GM18502 (cell line): ENCODE results near the gene PLAAT2.

Experiments
- ATAC-seq: cut with Tn5 transposase; IDR thresholded peaks from one replicate; pipeline ENCODE4 v1.9.1; 2021; ENCODE audit warnings: mild to moderate bottlenecking; ENCODE audit not compliant: unreplicated experiment, poor library complexity

PLAAT2 gene

DNA sequence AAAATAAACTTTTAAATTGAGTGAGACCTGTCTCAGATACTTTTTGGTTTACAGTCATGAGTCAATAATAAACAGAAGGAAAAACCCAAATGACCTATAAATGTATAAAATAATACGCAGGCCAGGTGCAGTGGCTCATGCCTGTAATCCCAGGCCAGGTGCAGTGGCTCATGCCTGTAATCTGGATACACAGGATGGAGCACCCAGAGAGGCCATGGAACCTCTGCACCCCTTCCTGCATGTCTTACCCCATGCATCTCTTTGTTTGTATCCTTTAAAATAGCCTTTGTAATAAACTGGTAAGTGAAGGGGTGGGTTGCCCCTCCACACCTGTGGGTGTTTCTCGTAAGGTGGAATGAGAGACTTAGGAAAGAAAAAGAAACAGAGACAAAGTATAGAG lies 35.5 kb downstream of the PLAAT2 start:
- no peak for ATAC-seq

DNA sequence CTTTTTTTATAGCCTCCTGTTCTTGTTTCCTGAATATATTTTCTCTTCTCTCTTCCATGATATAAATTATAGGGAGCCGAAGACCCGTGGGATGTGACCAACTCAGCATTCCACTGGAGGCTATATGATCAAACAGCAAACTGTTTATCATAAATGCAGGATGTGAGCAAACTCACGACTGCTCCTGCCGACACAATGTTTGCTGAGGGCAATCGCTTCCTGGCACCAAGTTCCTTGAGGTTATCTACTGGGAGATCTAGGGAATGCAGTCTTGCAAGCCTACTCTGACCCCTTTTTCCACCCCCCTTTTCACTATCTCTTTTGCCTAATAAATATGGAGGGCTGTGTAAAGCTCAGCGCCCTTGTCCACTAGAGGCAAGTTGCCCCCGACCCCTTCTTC lies 40.0 kb downstream of the PLAAT2 start:
- no peak for ATAC-seq

DNA sequence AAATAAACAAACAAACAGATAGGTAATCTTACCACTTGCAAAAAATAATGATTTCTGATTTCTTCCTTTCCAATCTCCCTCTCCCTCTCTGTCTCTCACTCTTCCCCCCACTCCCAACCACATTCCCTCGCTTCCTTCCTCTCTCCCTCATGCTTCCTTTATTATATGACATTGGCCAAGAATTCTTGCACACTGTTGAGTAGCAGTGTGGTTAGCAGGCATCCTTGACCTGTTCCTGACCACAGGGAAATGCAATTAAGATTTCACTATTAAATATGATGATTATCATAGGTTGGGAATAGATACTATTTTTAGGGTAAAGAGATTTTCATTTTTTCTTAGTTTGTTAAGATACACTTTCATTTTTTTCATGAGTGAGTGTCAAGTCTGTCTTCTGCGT lies 41.3 kb downstream of the PLAAT2 start:
- ATAC-seq: no peak

DNA sequence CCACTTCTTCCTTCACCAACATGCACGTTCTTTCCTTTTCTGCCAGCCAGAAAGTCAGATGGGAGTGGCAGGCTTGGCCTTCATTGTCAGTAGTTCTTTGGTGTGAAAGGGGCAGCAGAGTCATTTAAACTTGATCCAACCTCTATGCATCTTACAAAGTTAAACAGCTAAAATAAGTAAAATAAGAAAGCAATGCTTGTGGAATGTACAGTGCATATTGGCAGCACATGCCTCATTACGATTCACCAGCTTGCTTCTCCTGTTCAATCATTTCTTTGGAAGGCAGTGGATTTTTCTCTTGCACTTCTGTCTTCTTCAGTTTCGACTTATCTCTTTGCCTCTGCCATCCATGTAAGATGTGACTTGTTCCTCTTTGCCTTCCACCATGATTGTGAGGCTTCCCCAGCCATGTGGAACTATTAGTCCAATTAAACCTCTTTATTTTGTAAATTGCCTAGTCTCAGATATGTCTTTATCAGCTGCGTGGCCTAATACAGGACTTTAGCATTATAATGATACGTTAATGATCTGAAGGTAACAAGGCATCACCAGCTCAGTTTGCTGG lies 42.5 kb downstream of the PLAAT2 start:
- no peak for ATAC-seq

DNA sequence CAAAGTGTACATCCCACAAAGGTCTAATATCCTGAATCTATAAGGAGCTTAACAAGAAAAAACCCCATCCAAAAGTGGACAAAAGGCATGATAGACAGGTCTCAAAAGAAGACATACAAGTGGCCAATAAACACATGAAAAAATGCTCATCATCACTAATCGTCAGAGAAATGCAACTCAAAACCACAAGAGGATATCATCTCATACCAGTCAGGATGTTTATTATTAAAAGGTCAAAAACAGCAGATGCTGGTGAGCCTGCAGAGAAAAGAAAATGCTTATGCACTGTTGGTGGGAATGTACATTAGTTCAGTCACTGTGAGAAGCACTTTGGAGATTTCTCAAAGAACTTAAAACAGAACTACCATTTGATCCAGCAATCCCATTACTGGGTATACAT lies 44.6 kb downstream of the PLAAT2 start:
- ATAC-seq: no peak

DNA sequence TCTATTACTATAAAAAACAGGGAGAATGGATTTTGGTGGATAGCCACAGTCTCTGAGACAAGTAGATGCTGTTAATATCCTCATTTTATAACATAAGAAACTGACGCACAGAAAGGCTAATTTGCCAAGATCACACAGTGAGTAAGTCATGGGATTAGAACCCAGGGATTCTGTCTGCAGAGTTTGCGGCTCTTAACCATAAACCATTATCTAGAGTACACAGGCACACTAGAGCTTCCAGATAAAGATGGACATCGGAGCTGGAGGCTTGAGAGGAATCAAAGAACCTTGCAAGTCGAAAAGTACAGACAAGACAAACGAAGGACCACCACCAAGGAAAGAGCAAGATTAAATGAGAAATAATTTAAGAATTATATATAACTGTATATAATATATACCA lies 46.0 kb downstream of the PLAAT2 start:
- ATAC-seq: no peak

DNA sequence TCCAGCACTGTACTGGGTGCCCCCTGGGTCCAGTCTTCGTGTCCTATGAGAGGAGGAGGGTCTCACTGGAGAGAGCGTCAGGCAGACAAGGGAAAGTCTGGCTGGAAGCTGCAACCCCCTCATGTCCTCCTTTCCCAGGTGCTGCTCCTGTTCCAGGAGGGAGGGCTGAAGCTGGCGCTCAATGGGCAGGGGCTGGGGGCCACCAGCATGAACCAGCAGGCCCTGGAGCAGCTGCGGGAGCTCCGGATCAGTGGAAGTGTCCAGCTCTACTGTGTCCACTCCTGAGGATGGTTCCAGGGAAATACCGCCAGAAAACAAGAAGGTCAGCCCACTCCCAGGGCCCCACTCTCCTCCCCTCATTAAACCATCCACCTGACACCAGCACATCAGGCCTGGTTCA lies 47.1 kb downstream of the PLAAT2 start:
- ATAC-seq: no peak

DNA sequence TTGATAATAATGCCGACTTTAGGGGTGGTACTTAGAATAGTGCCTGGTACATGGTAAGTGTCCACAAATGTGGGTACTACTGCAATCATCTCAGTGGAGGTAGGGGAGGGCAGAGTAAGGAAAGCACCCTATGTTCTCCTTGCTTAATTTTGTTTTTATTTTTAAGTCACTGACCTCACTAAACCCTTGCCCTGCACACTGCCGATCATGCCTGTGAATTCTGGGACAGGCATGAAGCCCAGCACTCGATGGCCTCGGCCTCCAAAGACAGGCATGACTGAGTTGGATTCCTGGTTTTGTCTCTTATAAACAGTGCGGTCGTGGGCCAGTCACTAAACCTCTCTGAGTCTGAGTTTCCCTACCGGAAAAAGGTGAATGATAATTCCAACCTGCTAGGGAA lies 50.4 kb downstream of the PLAAT2 start:
- ATAC-seq: no peak

DNA sequence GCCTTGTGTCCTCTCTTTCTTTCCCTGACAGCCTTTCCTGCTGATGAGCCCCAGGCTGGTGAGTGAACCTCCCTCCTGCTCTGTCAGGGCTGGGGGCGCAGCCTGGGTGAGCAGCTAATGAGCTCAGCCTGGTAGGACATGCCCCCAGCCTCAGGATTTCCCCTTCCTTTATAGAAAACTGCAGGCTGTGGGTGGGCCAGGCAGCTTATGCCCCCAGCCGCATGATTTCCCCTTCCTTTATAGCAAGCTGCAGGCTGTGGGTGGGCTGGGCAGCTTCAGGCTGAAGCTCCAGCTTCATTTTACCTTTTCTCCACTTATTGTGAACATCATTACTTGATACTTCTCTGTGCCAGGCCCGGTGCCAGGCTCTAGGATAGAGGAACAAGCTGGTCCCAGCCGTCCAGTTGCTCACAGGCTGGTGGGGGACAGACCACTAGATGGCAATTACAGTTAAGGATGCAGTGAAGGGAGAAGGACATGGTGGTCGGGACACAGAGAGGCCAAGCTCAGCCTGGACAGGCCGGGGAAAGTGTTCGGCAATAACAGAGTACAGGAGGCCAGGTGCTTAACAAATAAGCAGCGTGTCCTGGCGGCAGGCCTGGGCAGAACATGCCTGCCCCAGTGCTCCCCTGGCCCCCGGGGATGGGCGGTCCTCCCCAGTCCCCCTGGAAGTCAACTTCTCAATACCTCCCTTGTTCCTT lies 52.0 kb downstream of the PLAAT2 start:
- no peak for ATAC-seq

DNA sequence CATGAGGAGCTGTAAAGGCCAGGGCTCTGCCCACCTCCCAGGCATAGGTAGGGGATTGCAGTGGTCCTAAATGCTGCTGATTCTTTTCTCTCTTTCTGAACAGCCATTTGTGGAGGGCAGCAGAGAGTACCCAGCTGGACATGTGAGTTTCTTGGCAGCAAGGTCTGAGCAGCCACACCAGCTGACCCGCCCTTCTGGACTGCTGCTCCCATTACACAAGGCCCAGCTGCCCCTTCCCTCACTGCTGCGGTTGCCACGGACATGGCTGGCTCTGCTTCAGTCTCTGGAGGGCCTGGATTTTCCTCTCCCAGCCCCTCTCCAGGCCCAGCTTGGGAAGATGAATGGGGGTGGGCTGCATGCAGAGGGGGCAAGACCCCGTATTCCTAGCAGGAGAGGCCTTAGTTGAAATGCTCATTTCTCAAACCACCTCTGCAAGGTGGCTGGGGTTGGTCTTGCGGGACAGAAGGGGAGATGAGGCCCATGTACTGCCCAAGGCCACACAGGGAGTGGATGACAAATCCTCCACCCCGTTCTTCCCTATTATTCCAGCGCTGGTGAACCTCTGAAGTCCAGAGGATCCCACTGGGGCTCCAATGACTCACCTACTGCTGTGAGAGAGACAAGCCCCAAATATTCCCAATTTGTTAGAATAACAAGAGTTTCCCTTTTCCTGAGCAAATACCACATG lies 52.7 kb downstream of the PLAAT2 start:
- no peak for ATAC-seq

DNA sequence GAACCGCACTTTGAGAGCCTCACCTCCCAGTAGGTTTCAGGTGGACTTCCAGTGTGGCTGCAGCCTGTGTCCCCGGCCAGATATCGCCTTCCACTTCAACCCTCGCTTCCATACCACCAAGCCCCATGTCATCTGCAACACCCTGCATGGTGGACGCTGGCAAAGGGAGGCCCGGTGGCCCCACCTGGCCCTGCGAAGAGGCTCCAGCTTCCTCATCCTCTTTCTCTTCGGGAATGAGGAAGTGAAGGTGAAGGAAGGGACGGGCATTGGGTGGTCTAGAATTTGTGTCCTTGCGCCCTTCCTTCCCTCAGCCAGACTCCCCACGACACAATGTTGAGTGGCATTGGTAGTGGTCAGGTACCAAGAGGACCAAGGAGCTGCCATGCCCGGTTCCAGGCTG lies 54.4 kb downstream of the PLAAT2 start:
- no peak for ATAC-seq

DNA sequence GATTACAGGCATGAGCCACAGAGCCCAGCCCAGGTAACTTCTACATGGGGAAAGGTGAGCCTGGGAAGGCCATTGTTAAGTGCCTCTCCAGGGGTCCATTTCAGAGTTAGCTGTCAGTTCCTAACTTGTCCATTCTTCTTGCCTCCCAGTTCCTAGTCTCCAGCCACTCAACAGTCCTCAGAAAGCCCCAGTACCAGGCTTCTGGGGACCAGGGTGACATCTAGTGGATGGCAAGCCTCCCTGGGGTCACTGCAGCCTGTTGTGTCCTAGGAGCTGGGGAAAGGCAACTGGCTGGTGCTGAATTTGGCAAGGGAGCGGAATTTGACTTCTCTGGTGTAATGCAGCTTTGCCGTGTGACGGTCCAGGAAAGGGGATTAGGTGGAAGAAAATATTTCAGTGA lies 55.2 kb downstream of the PLAAT2 start:
- ATAC-seq: no peak

DNA sequence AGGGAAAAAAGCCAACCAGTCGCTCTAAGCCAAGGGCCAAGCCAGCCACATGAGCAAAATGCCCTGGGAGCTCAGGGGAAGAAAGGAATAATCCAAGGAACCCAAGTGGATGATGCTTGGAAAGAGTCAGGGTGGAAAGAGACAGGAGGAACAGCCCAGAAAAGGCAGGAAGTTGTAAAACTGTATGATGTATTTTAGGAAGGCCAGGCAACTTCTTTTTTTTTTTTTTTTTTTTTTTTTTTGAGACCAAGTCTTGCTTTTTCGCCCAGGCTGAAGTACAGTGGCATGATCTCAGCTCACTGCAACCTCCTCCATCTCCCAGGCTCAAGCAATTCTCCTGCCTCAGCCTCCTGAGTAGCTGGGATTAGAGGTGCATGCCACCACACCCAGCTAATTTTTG lies 55.7 kb downstream of the PLAAT2 start:
- ATAC-seq: no peak

DNA sequence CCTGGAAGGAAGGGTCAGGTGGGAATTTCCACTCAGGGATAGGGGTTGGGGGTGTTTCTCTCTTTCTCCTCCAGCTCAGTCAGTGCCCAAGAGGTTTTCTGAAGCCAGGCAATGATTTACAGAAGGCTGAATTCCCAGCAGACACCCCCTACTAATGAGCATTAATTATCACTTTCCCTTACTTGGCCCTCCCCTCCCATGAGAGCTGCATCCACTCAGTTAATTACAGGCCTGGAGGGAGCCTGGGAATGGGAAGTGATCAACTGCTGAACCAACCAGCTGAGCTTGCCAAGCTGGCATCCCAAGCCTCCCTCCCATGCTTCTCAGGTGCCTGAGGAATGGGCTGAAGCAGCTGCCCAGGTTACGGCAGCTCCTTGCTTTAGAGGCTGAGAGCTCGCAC lies 56.3 kb downstream of the PLAAT2 start:
- no peak for ATAC-seq

DNA sequence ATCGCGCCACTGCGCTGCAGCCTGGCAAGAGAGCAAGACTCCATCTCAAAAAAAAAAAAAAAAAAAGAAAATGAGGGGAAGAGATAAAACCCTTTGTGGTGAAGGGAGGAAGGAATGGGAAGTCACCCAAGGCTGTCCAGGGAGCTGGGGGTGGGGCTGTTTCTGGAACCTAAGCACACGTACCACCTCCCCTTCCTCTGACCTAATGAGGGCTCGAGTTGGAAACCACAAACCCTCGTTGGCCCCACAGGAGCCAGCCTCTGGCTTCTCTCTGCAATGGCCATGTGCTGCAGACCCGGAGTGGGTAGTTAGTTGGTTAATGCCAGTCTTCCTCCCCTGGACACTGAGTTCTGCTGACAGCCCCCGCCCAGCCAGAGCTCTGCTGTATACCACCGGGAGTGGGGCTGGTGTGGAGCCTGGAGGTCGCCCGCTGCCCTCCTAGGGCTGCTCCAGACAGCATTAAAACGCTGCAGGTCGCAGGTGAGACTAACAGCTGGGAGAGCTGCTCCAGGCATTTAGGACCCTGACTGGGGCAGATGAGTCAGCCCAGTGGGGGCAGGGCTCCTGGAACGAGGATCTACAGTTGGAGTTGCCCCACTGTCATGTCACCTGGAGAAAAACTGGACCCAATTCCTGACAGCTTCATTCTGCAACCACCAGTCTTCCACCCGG lies 57.2 kb downstream of the PLAAT2 start, which contains the start of gene LGALS12:
Gene LGALS12, plus strand, starts transcription at position 228 of the 672 bp plus-strand sequence. Its CDS starts 375 bp downstream, at position 603.
- no peak for ATAC-seq

DNA sequence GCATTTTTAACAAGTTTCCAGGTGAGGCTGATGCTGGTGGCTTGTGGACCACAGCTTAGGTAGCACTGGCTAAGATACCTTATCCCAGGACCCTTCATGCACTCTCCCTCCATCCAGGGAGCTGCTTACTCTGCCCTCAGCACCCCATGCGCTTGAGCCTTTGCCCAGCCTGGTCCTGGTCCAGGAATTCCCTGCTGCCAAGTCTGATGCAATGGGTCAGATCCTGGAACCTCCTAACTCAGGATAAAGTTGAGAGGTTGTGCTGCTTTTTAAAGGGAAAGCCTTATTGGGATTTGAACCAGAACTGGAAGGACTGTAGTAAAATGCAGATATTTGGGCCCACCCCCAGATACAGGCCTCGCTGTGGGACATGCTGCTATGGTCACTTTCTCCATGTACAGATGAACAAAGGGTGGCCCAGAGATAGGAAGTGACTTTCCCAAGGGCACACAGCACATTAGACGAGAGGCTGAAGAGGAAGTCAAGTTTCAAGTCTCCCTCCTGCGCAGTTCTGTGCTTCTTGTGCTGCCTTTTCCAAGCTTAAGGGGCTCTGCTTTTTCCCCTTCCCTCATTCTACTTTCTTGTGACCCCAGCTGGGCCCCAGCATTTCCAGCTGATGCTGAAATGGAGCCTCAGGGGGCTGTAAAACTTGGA lies 58.1 kb downstream of the PLAAT2 start:
- ATAC-seq: no peak

DNA sequence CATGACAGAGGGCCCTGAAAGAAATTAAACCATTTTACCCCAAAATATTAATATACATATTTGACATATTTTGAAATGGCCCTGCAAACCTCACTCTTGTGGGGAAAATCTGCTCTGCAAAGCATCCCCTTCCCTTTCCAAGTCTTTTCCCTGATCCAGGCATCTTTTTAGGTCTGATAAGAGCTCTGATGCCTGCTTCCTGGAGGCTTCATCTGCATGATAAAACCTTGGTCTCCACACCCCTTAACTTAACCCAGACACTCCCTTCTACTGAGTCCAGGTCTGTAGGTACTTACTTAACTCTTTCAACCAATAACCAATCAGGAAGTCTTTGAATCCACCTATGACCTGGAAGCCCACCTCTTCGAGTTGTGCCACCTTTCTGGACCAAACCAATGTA lies 59.1 kb downstream of the PLAAT2 start:
- ATAC-seq: no peak

DNA sequence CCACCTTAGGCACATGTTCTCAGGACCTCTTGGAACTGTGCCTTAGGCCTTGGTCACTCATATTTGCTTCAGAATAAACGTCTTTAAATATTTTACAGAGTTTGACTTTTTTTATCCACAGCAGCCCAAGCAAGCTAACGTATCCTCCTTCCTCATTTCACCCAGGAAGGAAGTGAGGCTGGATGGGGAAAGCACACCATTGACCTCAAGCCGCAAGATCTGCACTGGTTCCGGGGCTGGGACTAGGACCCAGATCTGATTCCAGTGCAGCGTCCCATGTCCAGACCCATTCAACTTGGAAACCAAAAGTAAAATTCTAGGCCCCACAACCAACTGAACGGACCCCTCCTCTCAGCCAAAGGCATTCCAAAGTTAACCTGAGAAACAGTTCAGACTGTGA lies 59.7 kb downstream of the PLAAT2 start:
- no peak for ATAC-seq
